Measurements from ENCODE around the gene TNRC6C. TPM values are rescaled to one million over a fixed set of nuclear protein-coding genes. Genes with fewer than 3 reads are reported as not detected.

The TNRC6C gene
- total and polyA plus RNA-seq, 10 donors, result 1.7 to 37.0 (median 18.3) TPM

- no peaks in the 10 kb centered on the region for H3K36me3 ChIP-seq
- WGBS, 5 donors, result 18 to 22% (median 20%) methylated on average over 17 of the region's 17 CpGs
- intact Hi-C loops (cut with DNase I; ENCODE audit: low total_unique reads), result no loop called here
- H3K4me1 ChIP-seq, result peaks cover 3 to 28% (median 12%) of the 10 kb centered on the region in 6 donors
- peak overlapping the region in 3 of 8 donors; percentile 28 to 48 (median 42) for H3K27ac ChIP-seq
- H3K9me3 ChIP-seq, result peaks cover 0 to 4% (median 0%) of the 10 kb centered on the region in 8 donors
- H3K4me3 ChIP-seq, result peak overlapping the region in 1 of 8 donors; percentile 30
- H3K27me3 ChIP-seq (replicated peaks in 1 of 7), result peaks cover 0 to 100% (median 29%) of the 10 kb centered on the region in 7 donors
- peak; percentile 61 for DNase-seq
- peak in 1 of 3 donors; percentile 67 for TF ChIP-seq POLR2AphosphoS5 (IDR thresholded peaks at IDR 0.05)
- TF ChIP-seq POLR2A (IDR thresholded peaks at IDR 0.05), result no peak
- TF ChIP-seq CTCF (IDR thresholded peaks at IDR 0.05 in 8 of 11, conservative IDR thresholded peaks at IDR 0.05 in 3 of 11), result peak in 1 of 11 experiments; percentile 8
Measured at GRCh38 chr17:77916703-77917481, 41.6 kb upstream of the TNRC6C start.

DNA sequence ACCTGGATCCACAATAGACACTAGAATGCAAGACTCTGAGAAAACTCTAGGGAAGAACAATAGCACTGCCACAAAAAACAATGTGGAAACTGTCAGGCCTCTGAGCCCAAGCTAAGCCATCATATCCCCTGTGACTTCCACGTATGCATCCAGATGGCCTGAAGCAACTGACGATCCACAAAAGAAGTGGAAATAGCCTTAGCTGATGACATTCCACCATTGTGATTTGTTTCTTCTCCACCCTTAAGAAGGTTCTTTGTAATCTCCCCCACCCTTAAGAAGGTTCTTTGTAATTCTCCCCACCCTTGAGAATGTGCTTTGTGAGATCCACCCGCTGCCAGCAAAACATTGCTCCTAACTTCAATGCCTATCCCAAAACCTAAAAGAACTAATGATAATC, 39.2 kb upstream of the TNRC6C start:
- H3K4me1 ChIP-seq, result peaks cover 3 to 28% (median 12%) of the 10 kb centered on the region in 6 donors
- 81 to 96% (median 90%) methylated on average over 3 of the region's 3 CpGs for WGBS, 5 donors
- H3K27me3 ChIP-seq (replicated peaks in 1 of 7), result peaks cover 0 to 99% (median 24%) of the 10 kb centered on the region in 7 donors
- TF ChIP-seq POLR2AphosphoS5 (IDR thresholded peaks at IDR 0.05) (no peak), POLR2A (IDR thresholded peaks at IDR 0.05) (no peak), CTCF (IDR thresholded peaks at IDR 0.05 in 8 of 11, conservative IDR thresholded peaks at IDR 0.05 in 3 of 11) (no peak)
- no peak overlapping the region for H3K27ac ChIP-seq
- peaks cover 0 to 6% (median 0%) of the 10 kb centered on the region in 8 donors for H3K9me3 ChIP-seq
- intact Hi-C loops (cut with DNase I; ENCODE audit: low total_unique reads), result no loop called here
- DNase-seq, result no peak
- no peaks in the 10 kb centered on the region for H3K36me3 ChIP-seq
- no peak overlapping the region for H3K4me3 ChIP-seq

GRCh38 chr17:77923135-77923534, 35.4 kb upstream of the TNRC6C start:
- no peak overlapping the region for H3K27ac ChIP-seq
- H3K9me3 ChIP-seq, result peaks cover 0 to 6% (median 0%) of the 10 kb centered on the region in 8 donors
- no peaks in the 10 kb centered on the region for H3K4me1 ChIP-seq
- TF ChIP-seq POLR2A (IDR thresholded peaks at IDR 0.05) (no peak), POLR2AphosphoS5 (IDR thresholded peaks at IDR 0.05) (no peak), CTCF (IDR thresholded peaks at IDR 0.05 in 8 of 11, conservative IDR thresholded peaks at IDR 0.05 in 3 of 11) (no peak)
- no peaks in the 10 kb centered on the region for H3K36me3 ChIP-seq
- WGBS, 5 donors, result 71 to 83% (median 81%) methylated on average over 9 of the region's 9 CpGs
- peaks cover 0 to 87% (median 10%) of the 10 kb centered on the region in 7 donors for H3K27me3 ChIP-seq (replicated peaks in 1 of 7)
- intact Hi-C loops (cut with DNase I; ENCODE audit: low total_unique reads), result no loop called here
- DNase-seq, result no peak
- H3K4me3 ChIP-seq, result no peak overlapping the region

DNA sequence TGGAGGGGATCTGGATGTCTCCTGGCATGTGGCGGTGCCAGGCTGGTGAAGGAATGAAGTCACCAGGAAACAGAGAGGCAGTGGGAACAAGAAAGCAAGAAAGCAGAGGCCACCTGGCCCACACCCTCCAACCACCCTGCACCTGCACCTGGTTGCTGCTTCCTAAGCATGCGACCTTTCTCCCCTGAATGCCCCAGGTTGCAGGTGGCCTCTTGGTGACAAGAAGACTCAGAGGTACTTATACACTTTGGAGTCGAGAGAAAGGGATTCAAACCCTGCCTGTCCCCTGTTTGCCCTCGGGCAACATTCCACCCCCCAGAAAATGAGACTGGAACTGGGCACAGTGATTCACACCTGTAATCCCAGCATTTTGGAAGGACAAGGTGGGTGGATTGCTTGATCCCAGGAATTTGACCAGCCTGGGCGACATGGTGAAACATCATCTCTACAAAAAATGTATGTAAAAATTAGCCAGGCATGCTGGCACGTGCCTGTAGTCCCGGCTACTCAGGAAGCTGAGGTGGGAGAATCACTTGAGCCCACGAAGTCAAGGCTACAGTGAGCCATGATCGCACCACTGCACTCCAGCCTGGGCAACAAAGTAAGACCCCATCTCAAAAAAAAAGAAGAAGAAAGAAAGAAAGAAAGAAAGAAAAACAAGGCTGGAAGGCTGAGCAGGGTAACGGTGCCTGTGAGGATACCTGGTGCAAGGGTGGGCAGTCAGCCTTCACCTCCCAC, 34.6 kb upstream of the TNRC6C start:
- Histone ChIP-seq H3K36me3 (no peaks in the 10 kb centered on the region), H3K27me3 (replicated peaks in 1 of 7) (peaks cover 0 to 87% (median 10%) of the 10 kb centered on the region in 7 donors), H3K9me3 (peaks cover 0 to 6% (median 0%) of the 10 kb centered on the region in 8 donors), H3K4me3 (no peak overlapping the region), H3K27ac (no peak overlapping the region), H3K4me1 (no peaks in the 10 kb centered on the region)
- intact Hi-C loops (cut with DNase I; ENCODE audit: low total_unique reads), result no loop called here
- 71 to 87% (median 78%) methylated on average over 9 to 10 of the region's 10 CpGs for WGBS, 5 donors
- TF ChIP-seq CTCF (IDR thresholded peaks at IDR 0.05 in 8 of 11, conservative IDR thresholded peaks at IDR 0.05 in 3 of 11), result no peak
- no peak for TF ChIP-seq POLR2A (IDR thresholded peaks at IDR 0.05)
- no peak for TF ChIP-seq POLR2AphosphoS5 (IDR thresholded peaks at IDR 0.05)
- DNase-seq, result no peak

All from spleen (tissue), 11 donors.